Caki2 (cell line): ENCODE data around the gene HCFC1R1. TPM values are rescaled to one million over a fixed set of nuclear protein-coding genes. Genes with fewer than 3 reads are reported as not detected.

Experiments
- DNase-seq: peaks from one replicate; pipeline ENCODE4 v3.0.0-alpha.2; 2015; ENCODE audit warnings: low read depth
- in situ Hi-C: cut with HindIII; loops from 2 replicates; pipeline ENCODE4 v1.10.0; 2016; ENCODE audit warnings: low sequenced_read_pairs, low pct_unique_long_range_greater_than_20kb, mixed read lengths
- total RNA-seq: library from RNA; depleted of rRNA; stranded (reverse); fragments of >200 nt; shearing (Covaris generic); gene quantifications from 2 replicates; pipeline ENCODE4 v1.2.3, GENCODE V29; 2014; ENCODE audit warnings: low replicate concordance

HCFC1R1 gene
- total RNA-seq, 1 experiment from 2014 or later: 685 TPM

- in situ Hi-C loops: no loop called here
- DNase-seq: no peak
Observed at GRCh38 chr16:3042376-3042775, 18.6 kb upstream of the HCFC1R1 start.

- in situ Hi-C loops: no loop called here
- DNase-seq: no peak
Observed at GRCh38 chr16:3038896-3039295, 15.2 kb upstream of the HCFC1R1 start.

- no peak for DNase-seq
- in situ Hi-C loops: no loop called here
Observed at GRCh38 chr16:3038256-3038655, 14.5 kb upstream of the HCFC1R1 start.

- no peak for DNase-seq
- in situ Hi-C loops: no loop called here
Observed at GRCh38 chr16:3036726-3037315, 13.1 kb upstream of the HCFC1R1 start, which contains the start of gene BICDL2. Gene BICDL2 (minus strand): TSS chr16:3036944. CDS start chr16:3035496, 1,448 bp downstream.

- no peak for DNase-seq
- in situ Hi-C loops: no loop called here
Observed at GRCh38 chr16:3035972-3036725, 12.4 kb upstream of the HCFC1R1 start.

- DNase-seq: no peak
- in situ Hi-C loops: no loop called here
Observed at GRCh38 chr16:3035289-3035971, 11.7 kb upstream of the HCFC1R1 start.

- in situ Hi-C loops: no loop called here
- DNase-seq: no peak
Observed at GRCh38 chr16:3032624-3033023, 8.9 kb upstream of the HCFC1R1 start.

GRCh38 chr16:3030222-3031212, 6.8 kb upstream of the HCFC1R1 start:
- in situ Hi-C loops: no loop called here
- no peak for DNase-seq

GRCh38 chr16:3029491-3030221, 5.9 kb upstream of the HCFC1R1 start:
- in situ Hi-C loops: no loop called here
- no peak for DNase-seq

- in situ Hi-C loops: no loop called here
- DNase-seq: no peak
Observed at GRCh38 chr16:3028716-3029319, 5.1 kb upstream of the HCFC1R1 start.

GRCh38 chr16:3027983-3028715, 4.4 kb upstream of the HCFC1R1 start:
- DNase-seq: peak; percentile 81
- in situ Hi-C loops: no loop called here

GRCh38 chr16:3027489-3027795, 3.7 kb upstream of the HCFC1R1 start:
- DNase-seq: no peak
- in situ Hi-C loops: no loop called here

GRCh38 chr16:3026609-3027488, 3.1 kb upstream of the HCFC1R1 start:
- no peak for DNase-seq
- in situ Hi-C loops: no loop called here

GRCh38 chr16:3026003-3026378, 2.2 kb upstream of the HCFC1R1 start:
- in situ Hi-C loops: no loop called here

GRCh38 chr16:3025032-3026002, 1.6 kb upstream of the HCFC1R1 start:
- in situ Hi-C loops: no loop called here
- DNase-seq: no peak

More at GRCh38 chr16:3026003-3026378, 2.2 kb upstream of the HCFC1R1 start:
- no peak for DNase-seq
